ENCODE data around the gene PTAFR.

PTAFR gene

GRCh38 chr1:28175955-28176485, 470 bp downstream of the PTAFR start:
- DNase-seq (ENCODE audit: low read depth in 2 of 2): no peak

GRCh38 chr1:28173980-28174297, 2.6 kb downstream of the PTAFR start:
- no peak for DNase-seq (ENCODE audit: low read depth in 2 of 2)

- DNase-seq (ENCODE audit: low read depth in 2 of 2): no peak
Measured at GRCh38 chr1:28173151-28173979, 3.1 kb downstream of the PTAFR start.

GRCh38 chr1:28172713-28173150, 3.8 kb downstream of the PTAFR start:
- peak in 1 of 2 donors; percentile 41 for DNase-seq (ENCODE audit: low read depth in 2 of 2)

- no peak for DNase-seq (ENCODE audit: low read depth in 2 of 2)
Measured at GRCh38 chr1:28171246-28171645, 5.2 kb downstream of the PTAFR start.

- no peak for DNase-seq (ENCODE audit: low read depth in 2 of 2)
Measured at GRCh38 chr1:28170001-28170596, 6.4 kb downstream of the PTAFR start.

- DNase-seq (ENCODE audit: low read depth in 2 of 2): no peak
Measured at GRCh38 chr1:28163496-28164161, 12.9 kb downstream of the PTAFR start.

GRCh38 chr1:28162151-28162550, 14.3 kb downstream of the PTAFR start:
- no peak for DNase-seq (ENCODE audit: low read depth in 2 of 2)

- DNase-seq (ENCODE audit: low read depth in 2 of 2): no peak
Measured at GRCh38 chr1:28161751-28162150, 14.7 kb downstream of the PTAFR start.

GRCh38 chr1:28160782-28161266, 15.7 kb downstream of the PTAFR start:
- no peak for DNase-seq (ENCODE audit: low read depth in 2 of 2)

- no peak for DNase-seq (ENCODE audit: low read depth in 2 of 2)
Measured at GRCh38 chr1:28159680-28160079, 16.8 kb downstream of the PTAFR start.

GRCh38 chr1:28159243-28159642, 17.2 kb downstream of the PTAFR start:
- DNase-seq (ENCODE audit: low read depth in 2 of 2): no peak

GRCh38 chr1:28157894-28158293, 18.6 kb downstream of the PTAFR start:
- no peak for DNase-seq (ENCODE audit: low read depth in 2 of 2)

- DNase-seq (ENCODE audit: low read depth in 2 of 2): no peak
Measured at GRCh38 chr1:28156821-28157220, 19.7 kb downstream of the PTAFR start.

GRCh38 chr1:28155628-28156027, 20.9 kb downstream of the PTAFR start:
- DNase-seq (ENCODE audit: low read depth in 2 of 2): no peak

- no peak for DNase-seq (ENCODE audit: low read depth in 2 of 2)
Measured at GRCh38 chr1:28154078-28154594, 22.4 kb downstream of the PTAFR start.

- DNase-seq (ENCODE audit: low read depth in 2 of 2): no peak
Measured at GRCh38 chr1:28150125-28150780, 26.2 kb downstream of the PTAFR start.

- DNase-seq (ENCODE audit: low read depth in 2 of 2): no peak
Measured at GRCh38 chr1:28148880-28149195, 27.7 kb downstream of the PTAFR start.

GRCh38 chr1:28147264-28148094, 29.0 kb downstream of the PTAFR start:
- no peak for DNase-seq (ENCODE audit: low read depth in 2 of 2)

GRCh38 chr1:28145728-28146127, 30.8 kb downstream of the PTAFR start:
- no peak for DNase-seq (ENCODE audit: low read depth in 2 of 2)
